CD4-positive, alpha-beta T cell treated with Interleukin-4 for 1 hour (primary cell): ENCODE results near the gene CDH4.
"Not testable (repeated sequence)": the region's sequence is repeated elsewhere in the genome, so short reads cannot be mapped to it uniquely, and the experiment has no call there.

Experiments used
- DNase-seq, 2 donors: peaks; one replicate each; pipeline ENCODE4 v3.0.0-alpha.2; 2020 to 2022

CDH4 gene

GRCh38 chr20:61443443-61444126 lies 191.5 kb downstream of the CDH4 start:
- DNase-seq = no peak

GRCh38 chr20:61444637-61445036 lies 192.6 kb downstream of the CDH4 start:
- no peak for DNase-seq

GRCh38 chr20:61445138-61445537 lies 193.1 kb downstream of the CDH4 start:
- no peak for DNase-seq

- DNase-seq = no peak
Observed at GRCh38 chr20:61445741-61446140, 193.7 kb downstream of the CDH4 start.

GRCh38 chr20:61447952-61448351 lies 195.9 kb downstream of the CDH4 start:
- no peak for DNase-seq

GRCh38 chr20:61448386-61448785 lies 196.3 kb downstream of the CDH4 start:
- DNase-seq = no peak

- DNase-seq = no peak
Observed at GRCh38 chr20:61449057-61449609, 197.1 kb downstream of the CDH4 start.

GRCh38 chr20:61449916-61450315 lies 197.9 kb downstream of the CDH4 start:
- no peak for DNase-seq

GRCh38 chr20:61450549-61450948 lies 198.5 kb downstream of the CDH4 start:
- DNase-seq = no peak

GRCh38 chr20:61451009-61451408 lies 198.9 kb downstream of the CDH4 start:
- DNase-seq = no peak

- DNase-seq = no peak
Observed at GRCh38 chr20:61451953-61452352, 199.9 kb downstream of the CDH4 start.

- no peak for DNase-seq
Observed at GRCh38 chr20:61453219-61453618, 201.2 kb downstream of the CDH4 start.

GRCh38 chr20:61453623-61454022 lies 201.6 kb downstream of the CDH4 start:
- DNase-seq = not testable (repeated sequence)

- no peak for DNase-seq
Observed at GRCh38 chr20:61454053-61454452, 202.0 kb downstream of the CDH4 start.

GRCh38 chr20:61455508-61456215 lies 203.6 kb downstream of the CDH4 start:
- DNase-seq = no peak

- DNase-seq = no peak
Observed at GRCh38 chr20:61457725-61458124, 205.7 kb downstream of the CDH4 start.

GRCh38 chr20:61458146-61458746 lies 206.2 kb downstream of the CDH4 start:
- DNase-seq = no peak

GRCh38 chr20:61459266-61459665 lies 207.2 kb downstream of the CDH4 start:
- DNase-seq = no peak

- DNase-seq = no peak
Observed at GRCh38 chr20:61459705-61460104, 207.6 kb downstream of the CDH4 start.

- no peak for DNase-seq
Observed at GRCh38 chr20:61460261-61461052, 208.4 kb downstream of the CDH4 start.

GRCh38 chr20:61461461-61461860 lies 209.4 kb downstream of the CDH4 start:
- no peak for DNase-seq

- DNase-seq = no peak
Observed at GRCh38 chr20:61464307-61465303, 212.5 kb downstream of the CDH4 start.
